KOPT-K1 (cell line): Measurements from ENCODE around the gene WRAP53.

Experiments
- H3K27ac ChIP-seq: fragments of 200-600 bp; sonication (generic); 2 replicates; pipeline ENCODE4 v1.5.1; 2016; ENCODE audit warnings: antibody characterized with exemption, mild to moderate bottlenecking, low read depth, low read length; ENCODE audit not compliant: poor library complexity, severe bottlenecking
- H3K36me3 ChIP-seq: fragments of 200-600 bp; sonication (generic); 2 replicates; pipeline ENCODE4 v1.5.1; 2017; ENCODE audit warnings: antibody characterized with exemption, mild to moderate bottlenecking, low read length, moderate library complexity; ENCODE audit not compliant: insufficient read depth
- H3K9me3 ChIP-seq: fragments of 200-600 bp; sonication (generic); 2 replicates; pipeline ENCODE4 v1.5.1; 2017; ENCODE audit warnings: antibody characterized with exemption, low read length, mild to moderate bottlenecking; ENCODE audit not compliant: insufficient read depth, poor library complexity, severe bottlenecking

WRAP53 gene

DNA sequence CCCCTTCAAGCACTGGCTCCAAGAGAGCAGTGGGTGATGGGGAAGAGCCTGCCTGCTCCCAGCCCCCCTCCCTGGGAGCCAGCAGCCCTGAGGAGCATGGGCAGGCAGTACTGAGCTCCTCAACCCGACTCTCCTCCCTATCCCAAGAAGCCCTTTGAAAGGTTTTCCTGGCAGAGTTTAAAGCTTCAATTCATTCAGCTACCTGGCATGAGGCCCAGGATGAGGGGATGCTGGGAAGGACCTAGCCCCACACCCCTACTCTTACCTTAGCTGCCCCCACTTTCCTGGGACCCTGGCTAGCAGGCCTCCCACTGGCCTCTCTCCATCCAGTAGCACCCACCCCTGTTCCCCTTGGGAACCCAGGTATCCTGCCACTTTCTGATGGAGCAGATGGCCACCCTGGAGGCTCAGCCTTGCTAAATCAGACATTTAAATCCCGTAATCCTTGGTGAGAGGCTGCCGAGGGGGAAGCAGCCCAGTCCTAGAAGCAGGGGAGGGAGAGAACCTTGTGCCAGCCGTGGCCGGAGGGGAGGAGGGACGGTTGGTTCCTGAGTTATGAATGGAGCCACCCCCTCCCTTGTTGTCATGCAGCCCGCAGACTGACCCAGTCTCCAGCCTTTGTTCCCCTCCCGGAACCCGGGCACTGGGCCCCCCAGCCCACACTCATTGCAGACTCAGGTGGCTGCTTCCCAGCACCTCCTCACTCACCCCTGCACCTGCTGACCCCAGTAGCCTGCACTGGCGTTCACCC, 20.4 kb upstream of the WRAP53 start:
- H3K27ac ChIP-seq: no peak overlapping the region
- H3K36me3 ChIP-seq: peaks cover 70% of the 10 kb centered on the region
- no peaks in the 10 kb centered on the region for H3K9me3 ChIP-seq

GRCh38 chr17:7668482-7668881, 19.8 kb upstream of the WRAP53 start:
- H3K36me3 ChIP-seq: peaks cover 76% of the 10 kb centered on the region
- H3K9me3 ChIP-seq: peaks cover 3% of the 10 kb centered on the region
- H3K27ac ChIP-seq: no peak overlapping the region

DNA sequence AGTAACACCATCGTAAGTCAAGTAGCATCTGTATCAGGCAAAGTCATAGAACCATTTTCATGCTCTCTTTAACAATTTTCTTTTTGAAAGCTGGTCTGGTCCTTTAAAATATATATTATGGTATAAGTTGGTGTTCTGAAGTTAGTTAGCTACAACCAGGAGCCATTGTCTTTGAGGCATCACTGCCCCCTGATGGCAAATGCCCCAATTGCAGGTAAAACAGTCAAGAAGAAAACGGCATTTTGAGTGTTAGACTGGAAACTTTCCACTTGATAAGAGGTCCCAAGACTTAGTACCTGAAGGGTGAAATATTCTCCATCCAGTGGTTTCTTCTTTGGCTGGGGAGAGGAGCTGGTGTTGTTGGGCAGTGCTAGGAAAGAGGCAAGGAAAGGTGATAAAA, 15.0 kb upstream of the WRAP53 start:
- Histone ChIP-seq H3K9me3 (peaks cover 9% of the 10 kb centered on the region), H3K36me3 (peaks cover 97% of the 10 kb centered on the region), H3K27ac (no peak overlapping the region)

GRCh38 chr17:7674934-7675333, 13.3 kb upstream of the WRAP53 start:
- H3K9me3 ChIP-seq: peaks cover 9% of the 10 kb centered on the region
- no peak overlapping the region for H3K27ac ChIP-seq
- H3K36me3 ChIP-seq: peaks cover 80% of the 10 kb centered on the region

- Histone ChIP-seq H3K36me3 (peaks cover 64% of the 10 kb centered on the region), H3K9me3 (peaks cover 9% of the 10 kb centered on the region), H3K27ac (no peak overlapping the region)
Observed at GRCh38 chr17:7676533-7676932, 11.7 kb upstream of the WRAP53 start.

DNA sequence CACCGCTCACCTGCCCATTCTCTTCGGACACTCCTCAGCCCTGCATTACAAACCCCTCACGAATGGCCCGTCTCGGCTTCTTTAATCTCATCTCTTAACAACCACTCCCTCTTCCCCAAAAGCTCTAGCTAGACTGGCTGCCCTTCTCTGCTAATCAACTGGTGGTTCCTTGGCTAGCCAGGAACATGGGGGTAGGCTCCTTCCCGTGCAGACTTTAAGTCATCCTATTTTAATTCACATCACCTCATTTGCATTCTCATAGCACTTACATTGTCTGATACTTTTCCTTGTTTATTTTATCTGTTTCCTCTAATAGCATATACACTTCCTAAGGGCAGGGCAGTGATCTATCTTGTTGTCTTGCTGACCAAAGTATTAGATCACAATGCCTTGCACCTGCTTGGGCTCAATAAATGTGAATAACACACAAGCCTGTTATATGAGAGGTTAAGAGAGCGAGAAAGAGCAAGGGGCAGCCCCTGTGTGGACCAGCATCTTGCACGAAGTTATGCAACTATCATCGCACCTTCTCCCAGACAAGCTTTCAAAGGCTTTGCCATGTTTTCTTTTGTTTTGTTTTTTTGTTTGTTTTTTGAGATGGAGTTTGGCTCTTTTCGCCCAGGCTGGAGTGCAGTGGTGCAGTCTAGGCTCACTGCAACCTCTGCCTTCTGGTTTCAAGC, 10.7 kb upstream of the WRAP53 start:
- Histone ChIP-seq H3K27ac (no peak overlapping the region), H3K36me3 (peaks cover 60% of the 10 kb centered on the region), H3K9me3 (peaks cover 9% of the 10 kb centered on the region)

- H3K27ac ChIP-seq: peak overlapping the region; percentile 95
- H3K9me3 ChIP-seq: no peaks in the 10 kb centered on the region
- H3K36me3 ChIP-seq: peaks cover 35% of the 10 kb centered on the region
Observed at GRCh38 chr17:7684851-7685532, 3.3 kb upstream of the WRAP53 start.

DNA sequence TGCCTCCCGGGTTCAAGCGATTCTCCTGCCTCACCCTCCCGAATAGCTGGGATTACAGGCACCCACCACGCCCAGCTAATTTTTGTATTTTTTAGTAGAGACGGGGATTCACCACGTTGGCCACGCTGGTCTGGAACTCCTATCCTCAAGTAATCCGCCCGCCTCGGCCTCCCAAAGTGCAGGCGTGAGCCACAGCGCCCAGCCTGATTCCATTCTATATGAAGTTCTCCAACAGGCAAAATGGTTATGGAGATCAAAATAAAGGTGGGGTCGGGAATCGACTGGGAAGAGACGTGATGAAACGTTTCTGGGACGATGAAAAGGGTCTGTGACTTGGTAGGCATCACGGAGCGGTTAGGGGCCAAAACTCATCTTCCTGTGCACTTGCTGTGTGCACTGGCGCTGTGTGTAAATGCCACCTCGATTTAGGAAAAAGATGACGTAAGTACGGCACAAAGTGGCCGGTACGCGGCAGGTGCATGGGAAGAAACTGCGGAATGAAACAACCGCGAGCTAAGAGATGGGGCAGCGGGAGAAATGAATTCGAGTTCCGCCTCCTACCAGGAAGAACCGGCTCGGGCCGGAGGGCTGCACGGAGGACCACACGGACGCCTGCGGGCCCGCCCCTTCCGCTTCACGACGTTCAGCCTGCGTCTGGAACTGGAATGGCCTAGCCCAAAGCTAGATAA, 2.6 kb upstream of the WRAP53 start:
- Histone ChIP-seq H3K27ac (peak overlapping the region; percentile 95), H3K9me3 (no peaks in the 10 kb centered on the region), H3K36me3 (peaks cover 42% of the 10 kb centered on the region)

DNA sequence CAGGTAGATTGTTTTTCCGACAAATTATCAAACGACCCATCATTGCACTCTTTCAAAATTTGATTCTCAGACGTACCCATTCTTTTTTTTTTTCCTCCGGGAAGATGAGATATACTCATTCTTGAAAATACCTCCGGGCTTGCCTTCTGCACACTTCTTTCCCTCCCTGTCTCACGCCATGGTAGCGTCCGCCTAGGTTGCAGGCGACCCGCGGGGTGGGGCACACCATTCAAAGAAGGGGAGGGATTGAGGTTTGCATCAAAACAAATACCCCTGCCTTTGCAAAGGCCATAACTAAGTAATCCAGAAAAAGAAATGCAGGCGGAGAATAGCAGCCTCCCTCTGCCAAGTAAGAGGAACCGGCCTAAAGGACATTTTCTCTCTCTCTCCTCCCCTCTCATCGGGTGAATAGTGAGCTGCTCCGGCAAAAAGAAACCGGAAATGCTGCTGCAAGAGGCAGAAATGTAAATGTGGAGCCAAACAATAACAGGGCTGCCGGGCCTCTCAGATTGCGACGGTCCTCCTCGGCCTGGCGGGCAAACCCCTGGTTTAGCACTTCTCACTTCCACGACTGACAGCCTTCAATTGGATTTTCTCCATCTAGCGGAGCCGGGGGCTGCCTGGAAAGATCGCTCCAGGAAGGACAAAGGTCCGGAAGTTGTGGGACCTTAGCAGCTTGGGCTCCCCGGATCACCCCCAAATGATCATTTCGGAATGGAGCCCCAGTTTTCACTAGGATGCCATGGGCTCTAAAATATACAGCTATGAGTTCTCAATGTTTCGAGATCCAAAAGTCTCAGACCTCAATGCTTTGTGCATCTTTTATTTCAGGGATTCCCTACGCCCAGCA, 1.8 kb upstream of the WRAP53 start:
- Histone ChIP-seq H3K9me3 (no peaks in the 10 kb centered on the region), H3K27ac (peak overlapping the region; percentile 95), H3K36me3 (peaks cover 42% of the 10 kb centered on the region)

DNA sequence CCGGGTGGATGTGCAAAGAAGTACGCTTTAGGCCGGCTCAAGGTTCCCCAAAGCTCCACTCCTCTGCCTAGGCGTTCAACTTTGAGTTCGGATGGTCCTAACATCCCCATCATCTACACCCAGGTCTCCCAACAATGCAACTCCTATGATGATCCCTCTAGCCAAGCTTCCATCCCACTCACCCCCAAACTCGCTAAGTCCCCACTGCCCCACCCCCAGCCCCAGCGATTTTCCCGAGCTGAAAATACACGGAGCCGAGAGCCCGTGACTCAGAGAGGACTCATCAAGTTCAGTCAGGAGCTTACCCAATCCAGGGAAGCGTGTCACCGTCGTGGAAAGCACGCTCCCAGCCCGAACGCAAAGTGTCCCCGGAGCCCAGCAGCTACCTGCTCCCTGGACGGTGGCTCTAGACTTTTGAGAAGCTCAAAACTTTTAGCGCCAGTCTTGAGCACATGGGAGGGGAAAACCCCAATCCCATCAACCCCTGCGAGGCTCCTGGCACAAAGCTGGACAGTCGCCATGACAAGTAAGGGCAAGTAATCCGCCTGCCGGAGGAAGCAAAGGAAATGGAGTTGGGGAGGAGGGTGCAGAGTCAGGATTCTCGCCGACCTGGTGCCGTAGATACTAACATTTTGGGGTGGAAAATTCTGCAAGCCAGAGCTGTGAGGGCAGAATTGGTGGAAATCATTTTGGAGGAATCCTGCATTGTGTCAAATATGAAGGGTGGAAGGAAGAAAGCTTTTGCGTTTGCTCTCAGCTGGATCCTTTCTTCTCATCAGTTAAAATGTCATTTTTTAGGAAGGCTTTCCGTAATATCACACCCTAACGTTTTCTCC, 987 bp upstream of the WRAP53 start, which contains the start of gene TP53:
TSS of gene TP53 (minus strand) at position 419 of the 836 bp plus-strand sequence. CDS start 10,896 bp downstream, outside the sequence.
- Histone ChIP-seq H3K36me3 (peaks cover 39% of the 10 kb centered on the region), H3K9me3 (no peaks in the 10 kb centered on the region), H3K27ac (peak within 1 kb of the TSS; percentile 95)

DNA sequence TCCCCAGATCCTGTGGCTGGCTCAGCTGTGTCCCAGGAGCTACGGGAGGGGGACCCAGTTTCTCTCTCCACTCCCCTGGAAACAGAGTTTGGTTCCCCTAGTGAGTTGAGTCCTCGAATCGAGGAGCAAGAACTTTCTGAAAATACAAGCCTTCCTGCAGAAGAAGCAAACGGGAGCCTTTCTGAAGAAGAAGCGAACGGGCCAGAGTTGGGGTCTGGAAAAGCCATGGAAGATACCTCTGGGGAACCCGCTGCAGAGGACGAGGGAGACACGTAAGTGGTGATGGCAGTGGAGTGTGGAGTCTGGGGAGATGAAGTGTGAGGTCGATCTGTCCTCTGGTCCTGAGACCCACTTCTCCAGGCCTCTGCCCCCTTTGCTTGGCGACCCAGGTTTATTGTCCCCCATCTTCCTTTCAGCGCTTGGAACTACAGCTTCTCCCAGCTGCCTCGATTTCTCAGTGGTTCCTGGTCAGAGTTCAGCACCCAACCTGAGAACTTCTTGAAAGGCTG, 585 bp downstream of the WRAP53 start:
- Histone ChIP-seq H3K36me3 (peaks cover 32% of the 10 kb centered on the region), H3K27ac (peak overlapping the region; percentile 95), H3K9me3 (no peaks in the 10 kb centered on the region)

GRCh38 chr17:7695586-7695985, 7.3 kb downstream of the WRAP53 start:
- peaks cover 40% of the 10 kb centered on the region for H3K36me3 ChIP-seq
- no peak overlapping the region for H3K27ac ChIP-seq

GRCh38 chr17:7697828-7698588, 9.7 kb downstream of the WRAP53 start:
- H3K27ac ChIP-seq: no peak overlapping the region
- peaks cover 60% of the 10 kb centered on the region for H3K36me3 ChIP-seq
- no peaks in the 10 kb centered on the region for H3K9me3 ChIP-seq

More at GRCh38 chr17:7695586-7695985, 7.3 kb downstream of the WRAP53 start:
- no peaks in the 10 kb centered on the region for H3K9me3 ChIP-seq
